HG03045 (cell line): Measurements from ENCODE around the gene JARID2.

Experiments
- ATAC-seq: cut with Tn5 transposase; IDR thresholded peaks from one replicate; pipeline ENCODE4 v1.9.1; 2021; ENCODE audit warnings: mild to moderate bottlenecking, moderate library complexity; ENCODE audit not compliant: unreplicated experiment

Gene JARID2

DNA sequence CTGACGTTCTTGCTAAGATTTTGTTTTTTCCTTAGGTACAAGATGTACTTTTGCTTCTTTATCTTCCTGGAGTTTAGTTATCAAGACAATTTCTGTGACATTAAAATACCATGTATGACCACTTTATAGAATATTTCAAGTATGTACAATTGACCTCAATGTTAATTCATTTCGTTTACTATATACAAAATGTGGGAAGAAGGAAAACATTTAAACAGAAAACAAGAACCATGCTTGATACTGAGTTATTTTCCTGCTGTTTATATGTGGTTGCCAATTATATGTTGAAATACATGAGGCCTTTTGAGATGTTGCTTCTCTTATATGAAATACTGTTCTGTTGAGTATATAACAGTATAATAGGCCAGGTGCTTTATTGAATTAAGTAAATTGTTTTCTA lies 184.3 kb downstream of the JARID2 start:
- ATAC-seq: no peak

DNA sequence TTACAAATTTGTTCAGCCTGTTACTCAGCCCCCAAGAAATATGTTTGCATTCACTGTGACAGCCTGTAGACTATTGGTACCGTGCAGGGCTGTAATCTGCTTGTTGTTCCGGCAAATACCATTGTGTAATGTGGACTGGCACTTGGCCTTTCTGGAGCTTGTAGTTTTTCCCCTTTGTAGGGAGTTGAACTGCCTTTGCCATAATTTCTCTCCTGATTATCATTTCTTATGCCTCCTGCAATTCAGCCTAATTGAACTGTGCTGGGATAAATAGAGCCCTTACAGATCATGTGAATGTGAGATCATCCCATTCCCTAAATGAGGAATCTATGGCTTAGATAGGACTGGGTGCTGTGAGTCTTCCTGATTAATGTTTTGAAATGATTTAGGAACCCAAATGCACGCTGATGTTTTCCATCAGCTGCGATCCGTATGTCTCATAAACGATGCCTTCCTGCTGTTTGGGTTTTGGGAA lies 185.1 kb downstream of the JARID2 start:
- no peak for ATAC-seq

DNA sequence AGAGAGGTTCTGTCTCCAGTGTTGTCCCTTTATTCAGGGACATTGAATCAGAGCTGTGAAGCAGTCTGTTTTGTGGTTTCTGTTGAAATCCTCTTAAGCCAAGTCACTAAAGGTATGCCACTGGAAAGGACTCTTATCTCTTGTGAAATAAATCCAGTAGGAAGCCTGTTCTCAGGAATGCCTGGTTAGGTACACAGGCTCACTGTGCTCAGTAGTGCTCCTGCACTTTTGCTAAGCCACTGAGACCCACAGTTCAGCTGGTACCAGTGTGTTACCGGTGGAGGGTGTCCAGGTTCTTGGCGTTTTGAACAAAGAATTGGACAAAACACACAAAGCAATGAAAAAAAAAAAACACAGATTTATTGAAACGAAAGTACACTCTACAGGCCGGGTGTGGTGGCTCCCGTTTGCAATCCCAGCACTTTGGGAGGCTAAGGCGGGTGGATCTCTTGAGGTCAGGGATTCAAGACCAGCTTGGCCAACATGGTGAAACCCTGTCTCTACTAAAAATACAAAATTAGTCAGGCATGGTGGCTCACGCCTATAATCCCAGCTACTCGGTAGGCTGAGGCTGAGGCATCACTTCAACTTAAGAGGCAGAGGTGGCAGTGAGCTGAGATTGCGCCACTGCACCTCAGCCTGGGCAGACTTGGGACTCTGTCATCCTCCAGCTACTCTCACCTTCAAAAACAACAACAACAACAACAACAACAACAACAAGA lies 186.1 kb downstream of the JARID2 start:
- ATAC-seq: no peak

DNA sequence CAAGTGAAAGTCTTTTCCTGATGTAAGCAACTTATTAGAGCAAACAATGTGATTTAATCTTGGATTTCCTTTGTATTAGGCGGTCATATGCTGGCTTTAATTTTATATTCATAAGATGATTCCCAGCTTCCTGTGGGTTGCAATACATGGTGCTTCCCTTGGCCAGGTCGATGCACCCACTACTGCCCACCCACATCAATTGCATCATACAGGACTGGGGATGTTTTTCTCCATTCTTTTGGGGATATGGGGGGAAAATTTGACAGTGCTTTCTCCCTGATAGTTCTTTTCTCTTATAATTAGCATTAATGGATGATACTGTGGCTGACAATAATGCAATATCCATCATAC lies 187.6 kb downstream of the JARID2 start:
- ATAC-seq: no peak

DNA sequence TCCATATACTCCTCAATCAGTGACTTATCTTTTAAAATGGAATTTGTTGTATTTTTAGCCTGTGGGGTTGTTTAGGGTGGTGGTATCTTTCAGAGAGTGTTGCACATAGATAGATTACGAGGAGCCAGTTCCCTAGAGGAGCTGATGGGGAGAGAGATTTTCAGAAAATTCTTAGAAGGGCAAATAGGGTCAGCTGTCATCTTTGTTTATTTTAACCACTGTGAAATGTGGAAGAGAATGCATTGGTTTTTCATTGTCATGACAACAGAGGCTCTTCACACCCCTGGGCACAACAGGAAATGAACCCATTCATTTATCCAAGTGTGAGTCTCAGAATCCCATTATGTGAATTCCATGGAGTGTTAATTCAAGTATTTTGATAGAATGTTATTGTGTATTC lies 188.4 kb downstream of the JARID2 start:
- no peak for ATAC-seq

DNA sequence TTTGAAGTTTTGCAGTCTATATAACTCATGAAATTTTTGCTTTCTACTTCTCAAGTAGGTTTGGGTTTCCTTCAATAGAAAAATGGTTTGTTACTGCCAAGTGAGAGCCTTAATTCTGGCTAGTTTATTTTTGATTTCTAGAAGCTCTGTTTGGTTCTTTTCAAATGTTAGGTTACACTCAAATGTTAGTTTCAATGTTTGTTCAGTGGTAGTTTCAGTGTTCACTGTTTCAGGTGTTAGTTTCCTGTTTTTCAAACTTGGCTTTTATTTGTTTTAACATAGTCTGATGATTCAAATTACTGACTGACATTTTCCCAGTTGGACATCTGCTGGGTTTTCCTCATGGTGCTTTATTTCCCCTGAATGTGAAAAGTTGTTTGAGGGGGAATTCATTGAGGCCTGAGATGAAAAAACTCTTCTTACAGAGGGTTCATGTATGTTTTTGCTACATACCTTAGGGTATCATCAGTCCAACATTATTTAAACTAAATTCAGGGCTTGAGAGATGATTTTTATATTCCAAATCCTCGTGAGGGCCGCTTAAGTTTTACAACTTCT lies 189.0 kb downstream of the JARID2 start:
- no peak for ATAC-seq

DNA sequence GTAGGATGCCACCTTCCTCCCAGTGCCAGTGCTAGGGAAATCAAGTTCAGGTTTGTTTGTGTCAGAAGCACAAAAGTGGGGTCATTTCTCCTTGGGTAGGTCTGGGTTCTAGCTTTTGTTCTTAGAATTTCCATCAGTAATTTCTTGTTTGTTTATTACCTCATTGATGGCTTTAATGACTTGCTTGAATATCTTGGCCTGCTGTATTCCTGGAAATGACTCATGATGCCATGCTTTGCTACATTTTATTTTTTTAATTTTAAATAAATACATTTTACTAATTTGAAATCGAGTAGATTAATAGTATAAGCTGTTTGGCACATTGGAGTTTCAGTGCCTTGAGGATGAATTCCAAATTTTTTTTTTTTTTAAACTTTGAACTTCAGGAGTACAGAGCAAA lies 189.6 kb downstream of the JARID2 start:
- ATAC-seq: no peak

DNA sequence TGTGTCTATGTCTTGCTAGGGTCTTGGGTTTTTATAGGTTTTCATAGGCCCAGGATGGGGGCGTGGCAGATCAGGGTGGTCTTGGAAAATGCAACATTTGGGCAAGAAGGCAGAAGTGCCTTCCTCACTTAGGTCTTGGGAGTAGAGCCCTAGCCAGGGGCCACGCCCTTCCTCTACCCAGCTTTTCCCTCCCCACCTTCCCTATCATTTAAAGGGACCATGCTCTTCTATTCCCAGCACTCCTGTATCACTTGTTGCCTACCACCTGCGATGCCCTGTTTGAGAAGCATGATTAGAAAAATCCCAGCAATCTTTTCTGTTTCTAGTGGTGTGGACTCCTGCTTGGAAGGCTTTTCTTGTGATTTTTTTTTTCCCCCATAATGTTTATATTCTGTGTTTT lies 190.6 kb downstream of the JARID2 start:
- ATAC-seq: no peak

DNA sequence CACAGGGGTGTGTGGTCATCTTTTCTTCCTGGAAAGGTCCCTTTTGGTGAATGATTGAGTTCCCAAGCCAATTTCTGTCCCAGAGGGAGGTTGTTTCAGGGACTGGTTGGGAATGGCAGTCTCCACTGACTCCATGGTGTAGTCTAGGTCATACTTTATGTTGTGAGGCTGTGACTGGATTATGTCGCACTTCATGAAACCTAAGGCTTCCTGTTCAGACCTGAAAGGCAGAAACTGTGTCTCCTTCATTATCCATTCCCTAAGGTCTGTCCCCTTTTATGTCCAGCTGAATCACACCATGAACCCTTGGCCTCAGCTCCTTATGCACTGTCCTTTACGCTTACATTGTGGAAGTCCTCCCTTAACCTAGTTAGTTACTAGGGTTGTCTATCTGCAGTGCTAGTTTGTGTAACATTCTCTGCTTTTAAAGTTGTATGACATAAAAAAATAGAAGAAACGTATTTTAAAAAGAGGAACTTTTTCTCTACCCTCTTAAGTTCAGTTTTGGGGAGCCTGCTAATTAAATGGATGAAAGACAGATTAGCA lies 191.3 kb downstream of the JARID2 start:
- ATAC-seq: no peak

DNA sequence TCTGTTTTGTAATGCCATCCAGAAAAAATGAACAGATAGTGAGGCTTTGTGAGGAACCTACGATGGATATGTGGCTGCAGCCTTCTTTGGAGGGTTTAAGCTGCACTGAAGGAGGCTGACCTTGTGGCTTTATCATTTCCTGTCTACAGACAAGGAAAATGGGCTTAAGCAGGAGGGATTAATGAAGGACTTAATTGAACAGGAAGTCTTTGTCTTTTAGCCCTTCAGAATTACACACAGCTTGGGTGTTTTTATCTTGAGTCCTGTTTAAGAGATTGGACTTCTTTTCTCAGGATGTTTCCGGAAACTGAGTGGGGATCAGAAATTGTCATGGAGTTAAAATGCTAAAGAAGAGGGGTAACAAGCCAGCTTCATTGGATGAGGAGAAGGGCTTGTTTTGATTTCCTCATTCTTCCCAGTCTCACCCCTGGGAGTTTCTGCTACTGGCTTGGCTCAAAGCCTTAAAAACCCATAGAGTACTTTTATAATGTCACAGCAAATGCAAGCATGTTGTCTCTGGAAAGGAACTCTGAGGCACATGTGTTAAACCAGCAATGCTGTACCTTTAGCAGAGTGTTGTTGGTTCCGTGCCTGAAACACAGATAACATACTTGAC lies 193.6 kb downstream of the JARID2 start:
- no peak for ATAC-seq

DNA sequence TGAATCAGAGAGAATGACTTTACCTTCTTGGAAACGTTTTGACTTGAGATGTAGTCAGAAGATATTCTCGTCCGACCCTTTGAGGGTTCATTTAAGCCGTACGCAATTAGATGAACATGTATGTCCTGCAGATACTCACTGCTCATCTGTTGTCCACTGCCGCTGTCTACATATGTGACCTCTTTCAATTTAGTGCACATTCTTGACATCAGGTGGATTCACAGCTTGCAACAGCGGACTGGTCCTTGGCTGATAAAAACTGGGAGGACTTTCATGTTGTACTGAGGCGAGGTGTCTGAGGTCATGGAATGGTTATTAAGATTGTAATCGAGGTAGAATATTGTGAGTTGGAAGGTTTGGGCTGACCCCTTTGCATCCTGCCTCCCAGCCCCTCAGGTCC lies 194.2 kb downstream of the JARID2 start:
- no peak for ATAC-seq

DNA sequence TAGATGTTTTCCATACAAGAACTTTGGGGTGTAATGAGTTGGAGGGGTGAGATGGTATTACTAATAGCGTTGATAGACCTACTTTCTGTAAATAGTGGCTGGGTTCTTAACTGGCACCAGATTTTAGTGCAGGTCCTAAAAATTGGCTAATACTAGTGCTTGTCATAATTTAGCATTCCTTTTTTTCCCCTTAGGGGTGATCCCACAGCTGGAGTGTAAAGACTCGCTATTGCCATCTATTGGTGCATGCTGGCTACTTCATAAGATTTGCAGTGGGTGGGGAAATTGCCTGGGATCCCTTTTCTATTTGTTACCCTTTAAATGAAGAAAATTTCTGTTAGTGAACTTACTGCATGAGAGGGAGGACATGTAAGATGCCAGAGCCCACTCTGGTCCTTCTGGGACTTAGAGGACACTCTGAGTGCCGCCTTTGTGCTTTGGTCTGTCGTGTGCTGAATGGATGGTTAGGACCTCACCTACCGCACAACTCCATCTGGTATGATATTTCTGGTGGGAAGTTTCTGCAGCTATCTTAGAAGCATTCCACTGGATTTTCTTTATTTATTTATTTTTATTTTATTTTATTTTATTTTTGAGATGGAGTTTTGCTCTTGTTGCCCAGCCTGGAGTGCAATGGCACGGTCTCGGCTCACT lies 195.5 kb downstream of the JARID2 start:
- no peak for ATAC-seq

DNA sequence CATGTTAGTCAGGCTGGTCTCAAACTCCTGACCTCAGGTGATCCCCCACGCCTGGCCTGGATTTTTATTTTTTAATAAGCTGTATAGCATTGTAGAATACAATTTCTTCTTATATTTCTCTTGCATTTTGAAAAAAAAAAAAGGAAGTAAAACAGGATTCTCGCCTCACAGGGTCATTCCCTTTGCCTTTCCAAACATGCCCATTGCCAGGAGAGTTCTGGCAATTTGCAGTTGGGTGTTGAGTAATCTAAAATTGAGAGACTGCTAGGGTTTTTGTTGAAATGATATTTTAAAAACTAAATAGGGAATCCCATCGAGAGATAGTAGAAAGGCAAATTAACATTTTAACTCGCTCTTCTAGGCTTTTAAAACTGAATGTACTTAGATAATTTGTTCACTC lies 196.1 kb downstream of the JARID2 start:
- ATAC-seq: no peak

DNA sequence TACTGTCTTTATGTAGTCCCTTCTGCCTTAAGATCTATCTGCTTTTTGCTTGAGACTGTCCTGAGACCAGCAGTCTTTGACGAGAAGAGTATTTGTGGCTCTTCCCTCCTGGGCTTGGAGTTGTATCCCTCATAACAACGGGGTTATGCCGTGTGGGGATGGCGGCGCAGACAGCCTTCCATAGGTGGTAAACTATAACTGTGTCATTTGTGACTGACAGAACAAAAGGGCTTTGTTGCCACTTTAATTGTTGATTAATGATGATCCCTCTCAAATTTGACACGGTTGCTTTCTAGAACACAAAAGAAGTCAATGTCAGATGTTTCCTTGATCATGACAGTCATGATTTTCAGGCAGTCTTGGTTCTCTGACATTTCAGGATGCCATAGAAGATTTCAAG lies 196.6 kb downstream of the JARID2 start:
- ATAC-seq: no peak

DNA sequence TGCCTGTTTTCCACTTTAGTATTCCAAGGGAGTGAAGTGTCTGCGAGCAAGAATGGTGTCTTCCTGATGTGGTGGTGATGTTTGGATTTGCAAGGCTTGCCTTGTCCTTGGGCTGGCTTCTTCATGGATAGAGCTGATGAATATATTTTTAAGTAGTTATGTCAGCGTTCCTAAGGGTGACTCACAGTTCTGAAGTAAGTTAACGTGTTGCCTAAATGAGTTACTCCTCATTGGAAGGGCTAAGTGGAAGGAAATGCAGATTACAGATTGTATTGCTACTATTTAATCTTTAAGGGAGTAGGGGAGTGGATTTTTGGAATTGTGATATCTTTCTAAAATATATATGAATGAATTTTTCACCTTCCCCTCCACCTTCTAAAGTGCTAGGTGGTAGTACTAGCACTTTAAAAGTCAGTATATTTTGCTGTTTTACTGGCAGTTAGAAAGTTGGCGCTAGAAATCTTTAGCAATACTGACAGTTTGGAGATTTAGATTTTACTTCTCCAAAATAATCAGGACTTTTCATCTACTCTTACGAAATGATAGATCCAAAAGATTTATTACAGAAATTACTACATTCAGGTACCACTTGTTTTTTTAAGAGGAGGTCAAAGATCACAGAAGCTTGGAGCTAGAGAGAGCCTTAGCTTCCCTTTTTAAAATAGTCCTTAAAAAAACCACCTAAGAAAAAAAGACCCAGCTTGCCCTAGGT lies 197.4 kb downstream of the JARID2 start:
- ATAC-seq: no peak

DNA sequence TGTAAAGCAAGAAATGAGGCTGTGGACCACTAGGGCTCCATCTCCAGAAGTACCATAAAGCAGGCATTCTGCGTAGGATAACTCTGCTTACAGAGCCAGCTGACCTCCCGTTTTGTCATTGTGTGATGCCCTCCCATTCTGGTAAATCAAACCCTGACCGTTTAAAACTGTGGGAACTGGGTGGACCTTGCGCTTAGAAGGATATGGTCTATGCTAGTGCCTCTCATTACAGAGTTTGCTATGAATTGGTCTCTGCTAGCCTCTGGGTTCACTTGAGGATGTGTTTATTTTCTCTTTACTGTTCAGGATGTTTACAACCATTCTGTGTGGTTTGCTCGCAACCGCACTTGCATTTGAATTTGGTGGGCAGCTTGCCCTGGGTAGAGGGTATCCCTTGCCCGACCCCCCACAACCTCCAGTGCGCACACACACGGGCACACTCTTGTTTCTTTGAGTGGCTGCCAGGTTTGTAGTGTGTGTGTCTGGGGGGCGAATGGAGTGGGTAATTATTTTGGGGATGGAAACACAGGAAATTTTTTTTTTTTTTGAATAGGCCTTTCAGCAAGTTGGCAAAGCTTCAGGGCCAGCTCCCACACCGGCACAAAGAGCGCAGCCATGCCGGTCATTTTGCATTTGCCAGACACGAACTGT lies 198.3 kb downstream of the JARID2 start:
- no peak for ATAC-seq

DNA sequence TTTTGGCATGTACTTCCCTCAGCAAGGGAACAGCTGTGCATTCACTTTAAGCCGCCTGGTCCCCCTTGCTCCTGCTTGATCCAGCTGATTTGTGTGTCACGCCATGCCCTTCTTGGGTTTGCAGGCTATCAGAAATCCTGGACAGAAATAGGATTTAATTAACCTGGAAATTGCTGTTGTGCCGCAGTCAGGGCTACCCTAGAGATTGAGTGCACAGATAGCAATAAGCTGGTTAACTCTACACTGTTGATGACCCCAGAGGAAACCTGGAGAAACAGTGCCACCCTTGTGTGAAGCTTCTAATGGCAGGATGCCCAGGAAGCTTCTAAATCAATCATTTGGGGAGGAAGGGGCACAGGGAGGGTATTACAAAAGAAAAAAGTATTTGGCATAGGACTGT lies 199.0 kb downstream of the JARID2 start:
- ATAC-seq: no peak

DNA sequence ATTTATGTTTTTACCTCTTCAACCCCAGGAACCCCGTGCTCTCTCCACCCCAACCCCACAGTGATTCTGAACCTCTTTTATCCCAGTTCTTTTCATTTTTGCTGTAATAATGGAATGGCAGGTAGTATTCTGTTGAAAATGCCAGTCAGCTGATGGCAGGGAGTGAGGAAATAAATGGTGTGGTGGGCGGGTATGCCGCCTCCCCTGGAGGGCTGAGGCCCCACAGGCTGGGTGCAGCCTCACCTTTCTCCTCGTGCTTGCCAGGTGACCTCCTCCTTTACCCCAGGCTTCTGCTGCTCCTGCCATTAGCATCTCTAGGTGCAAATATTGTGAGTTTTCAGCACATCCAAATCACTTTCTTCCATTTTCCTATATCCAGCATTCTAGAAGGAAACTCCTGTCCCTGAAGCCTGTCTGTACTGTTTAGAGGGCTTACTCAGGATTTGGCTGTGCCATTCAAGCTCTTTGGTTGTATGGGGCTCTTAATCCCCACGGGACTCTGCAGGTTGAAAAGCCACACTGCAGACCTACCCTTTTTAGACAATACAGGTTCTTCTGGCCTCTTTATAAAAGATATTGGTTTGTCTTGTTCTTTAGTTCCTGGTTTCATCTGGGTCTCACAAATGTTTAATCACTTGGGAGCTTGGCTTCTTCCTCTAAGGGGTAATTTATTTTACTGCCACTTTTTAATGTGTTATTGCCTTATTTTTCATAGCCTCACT lies 201.8 kb downstream of the JARID2 start:
- ATAC-seq: no peak

DNA sequence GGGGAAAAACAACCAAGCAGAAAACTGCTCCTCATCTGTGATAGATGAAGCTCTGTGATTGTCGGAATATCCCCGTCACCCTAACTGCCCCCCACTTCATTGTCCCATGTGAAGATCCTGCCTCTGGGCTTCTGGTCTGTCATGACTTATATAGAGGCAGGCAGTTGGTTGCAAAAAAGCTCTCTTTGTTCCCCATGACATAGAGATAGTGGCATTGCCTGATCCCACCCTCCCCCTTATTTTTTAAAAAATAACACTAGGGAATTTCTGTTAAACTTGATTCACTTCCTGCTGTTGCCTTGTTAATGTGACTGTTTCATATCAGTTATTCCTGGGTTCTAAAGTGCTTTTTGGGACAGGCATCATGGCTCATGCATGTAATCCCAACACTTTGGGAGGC lies 203.1 kb downstream of the JARID2 start:
- no peak for ATAC-seq

DNA sequence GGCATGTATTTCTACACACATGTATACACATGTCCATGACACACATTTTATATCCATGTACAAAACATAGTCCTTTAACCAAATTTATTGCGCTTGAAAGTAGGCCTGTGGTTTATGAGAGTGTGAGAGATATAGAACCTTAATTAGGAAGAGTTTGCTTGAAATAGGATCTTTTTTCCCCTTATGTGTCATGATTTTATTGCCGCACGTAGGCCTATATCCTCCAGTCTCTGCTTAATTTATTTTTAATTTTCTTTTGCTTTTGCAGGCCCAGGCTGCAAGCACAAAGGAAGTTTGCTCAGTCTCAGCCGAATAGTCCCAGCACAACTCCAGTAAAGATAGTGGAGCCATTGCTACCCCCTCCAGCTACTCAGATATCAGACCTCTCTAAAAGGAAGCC lies 205.9 kb downstream of the JARID2 start:
- ATAC-seq: no peak
